HepG2 (cell line): Measurements from ENCODE around the gene ZNF513. TPM values are rescaled to one million over a fixed set of nuclear protein-coding genes. Genes with fewer than 3 reads are reported as not detected.

Experiments
- ATAC-seq: fragments of 200-7000 bp; cut with Tn5 transposase; 3 replicates; pipeline ENCODE4 v1.9.1; 2020; ENCODE audit warnings: mild to moderate bottlenecking, moderate library complexity
- BruUV-seq: library from RNA; stranded (reverse); fragments of 400-500 nt; replicated peaks from 2 replicates; lab custom pipeline; 2021; lab: Mats Ljungman, UMichigan
- CTCF ChIA-PET: fragments of 300-600 bp; formaldehyde crosslinking; extraction: SDS; loops from one replicate; lab custom pipeline; 2021; ENCODE audit warnings: low total read pairs, inconsistent platforms, low intra/inter-chr PET ratio; lab: Yijun Ruan, JAX
- POLR2A ChIA-PET: fragments of 350-600 bp; sonication (Branson Sonifier 250); formaldehyde crosslinking; loops from one replicate; lab custom pipeline; 2020; ENCODE audit warnings: antibody characterized with exemption, inconsistent platforms; lab: Yijun Ruan, JAX
- DNase-seq: peaks from one replicate; pipeline ENCODE4 v3.0.0-alpha.2; 2015; ENCODE audit warnings: low spot score
- FAIRE-seq: peaks from 3 replicates; lab custom pipeline; 2011; peaks lifted over from hg19 to GRCh38; lab: Jason Lieb, UNC
- H2AFZ ChIP-seq: one replicate; pipeline ENCODE4 v1.6.1; 2011; ENCODE audit warnings: low read length, inconsistent platforms
- H3K27ac ChIP-seq: fragments of 300-600 bp; 3 replicates; pipeline ENCODE4 v1.8.0; 2011; ENCODE audit warnings: mixed run types, mild to moderate bottlenecking, mixed read lengths, low read length, inconsistent platforms; ENCODE audit not compliant: insufficient read depth; ENCODE audit errors: extremely low read length
- H3K27me3 ChIP-seq, 2 experiments: fragments of 200-600 bp in 1 of 2; 2 replicates in 1 of 2; 3 replicates in 1 of 2; pipeline versions ENCODE4 v1.6.0 to v1.8.0; 2011; ENCODE audit warnings: low read length in 2 of 2, mild to moderate bottlenecking in 2 of 2, moderate library complexity in 2 of 2, inconsistent platforms in 1 of 2; ENCODE audit not compliant: insufficient read depth in 2 of 2, control insufficient read depth in 1 of 2
- H3K36me3 ChIP-seq, 2 experiments: fragments of 200-600 bp in 1 of 2; replicated peaks in 1 of 2; 2 replicates in 1 of 2; 3 replicates in 1 of 2; pipeline versions ENCODE4 v1.5.1 to v1.8.0; 2011; ENCODE audit warnings: low read length in 2 of 2, inconsistent platforms in 1 of 2; ENCODE audit not compliant: insufficient read depth in 2 of 2, control insufficient read depth in 1 of 2
- H3K4me1 ChIP-seq: 2 replicates; pipeline ENCODE4 v1.5.1; 2012; ENCODE audit warnings: low read length, inconsistent platforms; ENCODE audit not compliant: insufficient read depth
- H3K4me2 ChIP-seq: 2 replicates; pipeline ENCODE4 v1.6.0; 2011; ENCODE audit warnings: low read depth, low read length, inconsistent platforms
- H3K4me3 ChIP-seq, 3 experiments: fragments of 200-600 bp in 1 of 3; sonication (generic), shearing (Covaris generic) in 1 of 3; replicated peaks in 1 of 3; 2 replicates each; pipeline ENCODE4 v1.5.1; 2011 to 2016; ENCODE audit warnings: low read length in 3 of 3, inconsistent platforms in 2 of 3, low read depth in 2 of 3, mild to moderate bottlenecking in 2 of 3, control low read depth in 1 of 3, mixed read lengths in 1 of 3; ENCODE audit not compliant: insufficient read depth in 1 of 3
- H3K79me2 ChIP-seq: one replicate; pipeline ENCODE4 v1.6.1; 2011; ENCODE audit warnings: low read length, inconsistent platforms; ENCODE audit not compliant: insufficient read depth
- H3K9ac ChIP-seq: 2 replicates; pipeline ENCODE4 v1.6.0; 2011; ENCODE audit warnings: mild to moderate bottlenecking, low read depth, low read length, inconsistent platforms; ENCODE audit not compliant: insufficient read depth
- H3K9me3 ChIP-seq: 2 replicates; pipeline ENCODE4 v1.5.1; 2012; ENCODE audit warnings: mild to moderate bottlenecking, low read length
- H4K20me1 ChIP-seq: 2 replicates; pipeline ENCODE4 v1.6.0; 2011; ENCODE audit warnings: inconsistent platforms, mild to moderate bottlenecking, low read length, moderate library complexity; ENCODE audit not compliant: insufficient read depth
- AGO2 ChIP-seq: fragments of 200-400 bp; formaldehyde crosslinking; optimal IDR thresholded peaks from 2 replicates; pipeline ENCODE3; 2017; ENCODE audit warnings: mild to moderate bottlenecking, low read depth, low read length, moderate library complexity
- KLF15 ChIP-seq: sonication (generic); formaldehyde crosslinking; IDR thresholded peaks from 2 replicates; pipeline ENCODE4 v1.8.1; 2023; ENCODE audit warnings: borderline replicate concordance, mild to moderate bottlenecking, inconsistent platforms, missing genetic modification reagents, mixed read lengths
- MZF1 ChIP-seq: sonication (generic); formaldehyde crosslinking; IDR thresholded peaks from 2 replicates; pipeline ENCODE4 v1.8.1; 2023; ENCODE audit warnings: mild to moderate bottlenecking, missing genetic modification reagents, borderline replicate concordance
- NR3C1 ChIP-seq: sonication (generic); formaldehyde crosslinking; IDR thresholded peaks from 2 replicates; pipeline ENCODE4 v1.4.0; 2020; ENCODE audit warnings: missing genetic modification reagents
- RARA ChIP-seq: IDR thresholded peaks from 2 replicates; pipeline ENCODE4 v1.6.1; 2016; ENCODE audit warnings: missing genetic modification reagents, missing compliant biosample characterization
- RBM22 ChIP-seq: fragments of 200-400 bp; formaldehyde crosslinking; optimal IDR thresholded peaks from 2 replicates; pipeline ENCODE3; 2017; ENCODE audit warnings: mild to moderate bottlenecking, low read length, moderate library complexity
- SNAI1 ChIP-seq: sonication (generic); formaldehyde crosslinking; IDR thresholded peaks from 2 replicates; pipeline ENCODE4 v1.5.0; 2020; ENCODE audit warnings: mild to moderate bottlenecking, missing genetic modification reagents, borderline replicate concordance
- SP1 ChIP-seq, 2 experiments: fragments of 450-650 bp in 1 of 2; sonication (generic) in 1 of 2; formaldehyde crosslinking in 1 of 2; IDR thresholded peaks; 2 replicates each; pipeline versions ENCODE4 v1.4.0 to v1.6.1; 2016 to 2020; ENCODE audit warnings: missing genetic modification reagents in 1 of 2
- ZBTB2 ChIP-seq: sonication (generic); formaldehyde crosslinking; IDR thresholded peaks from 2 replicates; pipeline ENCODE4 v1.8.0; 2022; ENCODE audit warnings: low read depth, missing genetic modification reagents
- ZNF263 ChIP-seq: sonication (generic); formaldehyde crosslinking; IDR thresholded peaks from 2 replicates; pipeline ENCODE4 v1.4.0; 2020; ENCODE audit warnings: missing genetic modification reagents
- WGBS: methylation state at CpG from one replicate; pipeline ENCODE4 v1.1.6; 2017; ENCODE audit warnings: low lambda C conversion rate; 5-methylcytosine and 5-hydroxymethylcytosine counted together
- in situ Hi-C: cut with HindIII; loops from 2 replicates; pipeline ENCODE4 v1.10.0; 2017; ENCODE audit warnings: low pct_unique_long_range_greater_than_20kb; ENCODE audit not compliant: extremely low pct_ligation_motif_present
- intact Hi-C: fragments of 100-400 bp; cut with micrococcal nuclease; formaldehyde crosslinking; loops from one replicate; pipeline ENCODE4 v1.10.0; 2022; ENCODE audit not compliant: unreplicated experiment
- polyA plus RNA-seq, 8 experiments: library from polyadenylated mRNA; depleted of rRNA in 3 of 8; stranded (reverse) in 7 of 8; unstranded in 1 of 8; fragments of >200 nt; fragmentation: Illumina TruSeq in 4 of 8; extraction: Trizol in 4 of 8; gene quantifications; 2 replicates each; pipeline versions ENCODE4 v1.2.1 to v1.2.3, GENCODE V29; 2011 to 2016; ENCODE audit warnings: low read depth in 4 of 8, missing spikeins in 1 of 8, mixed read lengths in 1 of 8; ENCODE audit not compliant: insufficient read depth in 1 of 8
- total RNA-seq, 5 experiments: library from RNA; depleted of rRNA; stranded (reverse); fragments of >200 nt; fragmentation: Illumina TruSeq; extraction: Trizol; gene quantifications; 2 replicates each; pipeline ENCODE4 v1.2.3, GENCODE V29; 2016; ENCODE audit warnings: low read depth in 1 of 5
- TF ChIP-seq, protein P1 (sequence below): sonication (generic); formaldehyde crosslinking; IDR thresholded peaks from 2 replicates; pipeline ENCODE4 v1.4.0; 2020; ENCODE audit warnings: missing genetic modification reagents, mild to moderate bottlenecking, borderline replicate concordance

Gene ZNF513
- total and polyA plus RNA-seq, 2 of the 13 experiments (the other 11 are each of a cell fraction or from before 2014, with no cell fraction given), result 4.9 to 6.3 TPM

GRCh38 chr2:27356382-27357181 lies 24.0 kb downstream of the ZNF513 start, which contains the start of gene GTF3C2 (continued):
- peak; percentile 96 for TF ChIP-seq RBM22

DNA sequence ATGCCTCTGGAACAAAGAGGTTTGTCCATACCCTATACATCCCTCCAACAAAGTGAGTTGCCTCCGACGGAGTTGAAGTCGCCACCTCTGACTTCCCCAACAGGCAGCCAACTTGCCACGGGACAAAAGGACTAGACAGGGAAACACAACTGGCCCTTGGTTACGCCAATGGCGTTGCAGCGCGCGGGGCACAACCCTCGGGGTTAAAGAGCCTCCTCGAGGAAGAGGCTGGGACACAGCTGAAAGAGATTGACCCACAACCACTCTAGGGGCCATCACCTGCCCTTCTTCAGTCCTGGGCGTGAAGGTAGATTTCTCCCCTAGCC lies 24.5 kb downstream of the ZNF513 start:
- FAIRE-seq (peak; percentile 26), ATAC-seq (peak; percentile 54), DNase-seq (peak; percentile 80)
- Histone ChIP-seq H2AFZ (no peak overlapping the region), H3K4me2 (peak overlapping the region; percentile 90), H3K9me3 (no peaks in the 10 kb centered on the region), H3K4me3 (peak overlapping the region; percentile 72 to 91 (median 75)), H3K79me2 (peaks cover 69% of the 10 kb centered on the region), H3K9ac (peak overlapping the region; percentile 99), H3K27me3 (no peaks in the 10 kb centered on the region; a peak in 1 of 5 replicates), H4K20me1 (no peaks in the 10 kb centered on the region), H3K4me1 (peaks cover 64% of the 10 kb centered on the region), H3K27ac (peak overlapping the region; percentile 96), H3K36me3 (peaks cover 0 to 1% of the 10 kb centered on the region in 2 experiments; a peak in 1 of 5 replicates)
- ChIA-PET POLR2A (interaction anchor here (1.2 to 2.7 kb wide), 15 partner anchors 10 to 305 kb away, joined by 3 to 125 read pairs (median 5); partner anchors contain the start of genes AGBL5, CCDC121, EIF2B4 and GPN1), CTCF (no interaction called here)
- WGBS, result 0% methylated on average over 12 of the region's 12 CpGs
- TSS peak; percentile 68 for BruUV-seq
- in situ Hi-C loops (no loop called here), intact Hi-C loops (loop anchor here (1.0 to 2.0 kb wide), 2 partner anchors 15 to 35 kb away; partner anchors contain the start of genes EIF2B4 and SNX17)
- no peak for TF ChIP-seq ZNF263
- TF ChIP-seq, protein P1, sequence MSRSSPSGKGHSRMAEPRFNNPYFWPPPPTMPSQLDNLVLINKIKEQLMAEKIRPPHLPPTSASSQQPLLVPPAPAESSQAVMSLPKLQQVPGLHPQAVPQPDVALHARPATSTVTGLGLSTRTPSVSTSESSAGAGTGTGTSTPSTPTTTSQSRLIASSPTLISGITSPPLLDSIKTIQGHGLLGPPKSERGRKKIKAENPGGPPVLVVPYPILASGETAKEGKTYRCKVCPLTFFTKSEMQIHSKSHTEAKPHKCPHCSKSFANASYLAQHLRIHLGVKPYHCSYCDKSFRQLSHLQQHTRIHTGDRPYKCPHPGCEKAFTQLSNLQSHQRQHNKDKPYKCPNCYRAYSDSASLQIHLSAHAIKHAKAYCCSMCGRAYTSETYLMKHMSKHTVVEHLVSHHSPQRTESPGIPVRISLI (CRISPR knock-in tag), result no peak
- no peak for TF ChIP-seq NR3C1 (CRISPR knock-in tag)
- TF ChIP-seq ZBTB2 (CRISPR knock-in tag), result peak; percentile 1; the same call in 1 of the 2 replicates
- 0 out of 2 replicates have a peak, but pooled peaks have one; percentile 83 for TF ChIP-seq KLF15 (CRISPR knock-in tag)
- 0 out of 2 replicates have a peak, but pooled peaks have one; percentile 14 for TF ChIP-seq RARA
- no peak for TF ChIP-seq MZF1
- peak; percentile 53 for TF ChIP-seq AGO2
- TF ChIP-seq SNAI1, result 0 out of 2 replicates have a peak, but pooled peaks have one; percentile 39
- no peak for TF ChIP-seq SP1 (IDR thresholded peaks at IDR 0.05)
- TF ChIP-seq SP1 (CRISPR knock-in tag; IDR thresholded peaks at IDR 0.05), result peak; percentile 12; the same call in 1 of the 2 replicates
